Measurements from ENCODE around the gene IL17C. TPM values are rescaled to one million over a fixed set of nuclear protein-coding genes. Genes with fewer than 3 reads are reported as not detected.
"Not testable (repeated sequence)": the region's sequence is repeated elsewhere in the genome, so short reads cannot be mapped to it uniquely, and the experiment has no call there.

IL17C gene
- total RNA-seq, 2 experiments from 2014 or later, result 0.18 TPM; not detected in 1

DNA sequence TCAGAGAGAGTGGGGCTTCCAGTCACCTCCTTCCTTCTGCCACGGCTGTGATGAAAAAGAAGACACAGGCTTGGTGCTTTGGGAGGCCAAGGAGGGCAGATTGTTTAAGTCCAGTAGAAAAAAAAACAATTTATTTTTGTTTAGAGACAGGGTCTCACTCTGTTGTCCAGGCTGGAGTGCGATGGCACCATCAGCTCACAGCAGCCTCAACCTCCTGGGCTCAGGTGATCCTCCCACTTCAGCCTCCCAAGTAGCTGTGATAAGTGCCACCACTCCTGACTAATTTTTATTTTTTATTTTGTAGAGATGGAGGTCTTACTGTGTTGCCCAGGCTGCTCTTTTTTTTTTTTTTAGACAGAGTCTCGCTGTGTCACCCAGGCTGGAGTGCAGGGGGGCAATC is 27.2 kb downstream of the IL17C start:
- Mint-ChIP-seq H3K4me1 (peaks cover 14% of the 10 kb centered on the region), H3K36me3 (ENCODE audit: low read depth) (peaks cover 2% of the 10 kb centered on the region), H3K27ac (no peak overlapping the region), H3K9me3 (ENCODE audit: low read depth) (no peaks in the 10 kb centered on the region), H3K4me3 (no peak overlapping the region), H3K27me3 (no peaks in the 10 kb centered on the region)
- no peak for DNase-seq
- POLR2A ChIA-PET, result no interaction called here
- CTCF ChIA-PET, result interaction anchor here (1.3 to 1.6 kb wide), 3 partner anchors 15 to 72 kb away, joined by 4 to 5 read pairs (median 5); no protein-coding TSS in a partner anchor
- intact Hi-C loops (cut with DNase I, micrococcal nuclease), result no loop called here
- no peak for ATAC-seq

DNA sequence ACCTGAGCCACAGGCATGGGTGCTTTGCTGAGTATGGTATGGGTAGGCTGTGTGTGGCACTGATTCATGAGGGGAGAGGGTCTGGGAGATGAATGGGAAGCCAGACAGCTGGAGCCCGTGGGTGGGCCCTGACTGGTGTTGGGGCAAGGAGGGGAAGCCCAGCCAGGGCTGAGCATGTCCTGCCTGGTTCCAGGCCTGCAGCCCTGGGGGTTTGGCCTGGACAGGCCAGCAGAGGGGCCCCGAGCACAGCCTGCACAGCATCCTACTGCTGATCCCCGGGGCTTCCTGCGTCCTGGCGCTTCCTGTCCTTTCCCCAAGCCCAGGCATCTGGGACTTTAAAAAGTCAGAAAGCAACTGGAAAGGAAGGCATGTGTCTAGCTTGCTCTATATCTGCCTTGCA is 29.1 kb downstream of the IL17C start:
- ATAC-seq, result no peak
- H3K36me3 Mint-ChIP-seq (ENCODE audit: low read depth), result peaks cover 2% of the 10 kb centered on the region
- ChIA-PET POLR2A (no interaction called here), CTCF (interaction anchor here (0.8 kb wide), 1 partner anchor 18 kb away, joined by 3 read pairs; no protein-coding TSS in a partner anchor)
- no peak overlapping the region for H3K27ac Mint-ChIP-seq
- no peaks in the 10 kb centered on the region for H3K27me3 Mint-ChIP-seq
- intact Hi-C loops (cut with DNase I, micrococcal nuclease), result no loop called here
- no peak for DNase-seq
- no peak overlapping the region for H3K4me3 Mint-ChIP-seq
- H3K9me3 Mint-ChIP-seq (ENCODE audit: low read depth), result no peaks in the 10 kb centered on the region
- H3K4me1 Mint-ChIP-seq, result peaks cover 3% of the 10 kb centered on the region

DNA sequence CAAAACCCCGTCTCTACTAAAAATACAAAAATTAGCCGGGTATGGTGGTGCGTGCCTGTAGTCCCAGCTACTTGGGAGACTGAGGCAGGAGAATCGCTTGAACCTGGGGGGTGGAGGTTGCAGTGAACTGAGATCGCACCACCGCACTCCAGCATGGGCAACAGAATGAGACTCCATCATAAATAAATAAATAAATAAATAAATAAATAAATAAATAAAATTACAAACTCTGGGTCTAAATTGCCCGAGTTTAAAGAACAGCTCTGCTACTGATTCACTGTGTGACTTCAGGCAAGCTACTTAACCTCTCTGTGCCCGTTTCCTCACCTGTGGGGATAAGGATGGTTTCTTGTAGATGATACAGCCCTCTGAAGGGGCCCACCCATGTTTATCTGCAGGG is 31.1 kb downstream of the IL17C start:
- H3K27me3 Mint-ChIP-seq; ATAC-seq; DNase-seq; H3K27ac Mint-ChIP-seq; H3K4me3 Mint-ChIP-seq; intact Hi-C loops (cut with DNase I, micrococcal nuclease); H3K9me3 Mint-ChIP-seq (ENCODE audit: low read depth); H3K36me3 Mint-ChIP-seq (ENCODE audit: low read depth); POLR2A ChIA-PET; H3K4me1 Mint-ChIP-seq: not testable (repeated sequence)
- CTCF ChIA-PET, result interaction anchor here (0.6 to 2.7 kb wide), 2 partner anchors 11 to 17 kb away, joined by 3 to 8 read pairs; no protein-coding TSS in a partner anchor

DNA sequence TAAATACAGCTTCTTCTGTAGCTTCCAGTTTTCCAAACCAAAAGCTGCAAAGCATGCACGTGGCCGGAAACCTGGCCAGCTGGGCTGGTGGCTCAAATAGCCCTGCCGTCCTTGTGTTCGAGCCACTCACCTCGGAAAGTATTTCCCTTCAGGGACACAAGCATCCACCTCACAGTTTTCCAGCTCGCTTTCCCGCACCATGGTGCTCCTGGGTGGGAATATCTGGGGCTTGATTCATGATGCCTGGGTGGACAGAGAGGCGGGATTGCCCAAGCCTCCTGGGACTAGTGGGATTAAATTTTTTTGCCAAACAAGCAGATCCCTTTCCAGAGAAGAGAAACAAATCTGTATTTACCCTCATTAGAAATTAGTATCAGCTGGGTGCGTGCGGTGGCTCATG is 31.6 kb downstream of the IL17C start:
- intact Hi-C loops (cut with DNase I, micrococcal nuclease), result no loop called here
- H3K4me3 Mint-ChIP-seq, result no peak overlapping the region
- ChIA-PET POLR2A (no interaction called here), CTCF (interaction anchor here (0.6 to 2.7 kb wide), 2 partner anchors 10 to 18 kb away, joined by 3 to 8 read pairs; no protein-coding TSS in a partner anchor)
- H3K36me3 Mint-ChIP-seq (ENCODE audit: low read depth), result peaks cover 2% of the 10 kb centered on the region
- H3K27me3 Mint-ChIP-seq, result no peaks in the 10 kb centered on the region
- DNase-seq (no peak), ATAC-seq (no peak)
- no peaks in the 10 kb centered on the region for H3K4me1 Mint-ChIP-seq
- H3K9me3 Mint-ChIP-seq (ENCODE audit: low read depth), result no peaks in the 10 kb centered on the region
- no peak overlapping the region for H3K27ac Mint-ChIP-seq

DNA sequence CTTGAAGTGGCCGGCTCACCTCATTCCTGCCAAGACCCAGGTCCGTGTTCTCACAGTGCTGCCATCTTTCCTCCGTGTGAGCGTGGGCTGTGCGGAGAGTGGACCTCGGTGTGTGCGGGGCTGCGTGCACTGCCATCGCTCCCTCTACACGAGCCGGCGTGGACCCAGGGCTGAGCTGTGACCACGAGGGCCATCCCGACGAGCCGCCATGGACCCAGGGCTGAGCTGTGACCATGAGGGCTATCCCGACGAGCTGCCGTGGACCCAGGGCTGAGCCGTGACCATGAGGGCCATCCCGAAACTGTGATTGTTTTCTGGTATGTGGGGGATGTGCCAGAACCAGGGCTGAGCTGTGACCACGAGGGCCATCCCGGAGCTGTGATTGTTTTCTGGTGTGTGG is 33.4 kb downstream of the IL17C start:
- no peaks in the 10 kb centered on the region for H3K27me3 Mint-ChIP-seq
- H3K36me3 Mint-ChIP-seq (ENCODE audit: low read depth), result peaks cover 2% of the 10 kb centered on the region
- H3K4me3 Mint-ChIP-seq, result no peak overlapping the region
- CTCF ChIA-PET, result interaction anchor here (2.7 kb wide), 1 partner anchor 8 kb away, joined by 8 read pairs; no protein-coding TSS in a partner anchor
- ATAC-seq, result no peak
- no peaks in the 10 kb centered on the region for H3K4me1 Mint-ChIP-seq
- no peak for DNase-seq
- intact Hi-C loops (cut with DNase I, micrococcal nuclease), result no loop called here
- no peaks in the 10 kb centered on the region for H3K9me3 Mint-ChIP-seq (ENCODE audit: low read depth)
- no peak overlapping the region for H3K27ac Mint-ChIP-seq
- POLR2A ChIA-PET, result no interaction called here

DNA sequence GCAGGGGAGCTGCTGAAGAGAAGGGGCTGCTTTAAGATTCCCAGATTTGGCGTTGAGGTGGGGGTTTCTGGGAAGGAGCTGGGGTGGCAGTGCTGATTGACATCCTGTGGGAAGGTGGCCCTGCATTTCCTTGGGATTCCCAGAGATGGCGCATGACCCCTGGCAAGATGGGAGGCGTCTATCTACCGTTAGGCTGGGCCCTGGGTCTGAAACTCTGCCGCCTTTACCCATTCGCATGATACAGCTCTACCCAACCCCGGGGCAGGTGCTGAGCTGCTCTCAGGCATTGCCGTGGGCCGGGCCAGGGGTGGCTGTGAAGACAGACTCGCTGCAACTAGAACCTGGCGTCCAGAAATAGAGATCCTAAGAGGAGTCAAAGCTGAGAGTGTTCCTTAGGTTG is 34.4 kb downstream of the IL17C start:
- peaks cover 2% of the 10 kb centered on the region for H3K36me3 Mint-ChIP-seq (ENCODE audit: low read depth)

DNA sequence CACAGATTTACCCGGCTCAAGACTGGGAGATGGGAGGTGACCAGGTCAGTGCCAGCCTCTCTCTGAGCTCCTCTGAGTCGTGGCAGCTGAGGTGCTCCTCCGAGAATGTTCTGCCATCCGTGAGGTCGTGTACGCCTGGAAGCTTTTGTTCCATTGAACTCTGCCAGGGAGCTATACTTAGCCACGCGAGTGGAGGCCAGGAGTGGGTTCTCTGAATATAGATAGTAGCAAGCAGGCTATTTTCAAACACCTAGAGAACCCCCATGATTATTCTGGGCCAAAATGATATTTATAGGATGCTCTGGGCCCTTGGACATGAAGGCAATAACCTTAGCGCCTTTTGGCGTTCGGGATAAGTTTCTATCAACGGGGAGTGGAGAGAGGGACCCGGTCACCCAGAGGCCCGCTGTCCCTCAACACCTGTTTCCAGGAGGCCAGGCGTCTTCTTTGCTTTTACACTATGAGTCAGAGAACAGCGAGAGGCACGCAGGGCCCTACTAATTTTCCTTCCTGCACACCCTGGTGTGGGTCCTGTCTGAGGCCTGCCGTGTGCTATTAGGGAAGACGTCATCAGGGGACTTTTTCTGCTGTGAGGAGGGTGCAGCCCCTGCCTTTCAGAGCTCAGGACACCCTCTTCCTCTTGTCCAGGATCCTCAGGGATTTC is 35.5 kb downstream of the IL17C start:
- Mint-ChIP-seq H3K4me3 (no peak overlapping the region), H3K27ac (no peak overlapping the region), H3K36me3 (ENCODE audit: low read depth) (no peaks in the 10 kb centered on the region), H3K27me3 (no peaks in the 10 kb centered on the region), H3K9me3 (ENCODE audit: low read depth) (no peaks in the 10 kb centered on the region), H3K4me1 (no peaks in the 10 kb centered on the region)
- ATAC-seq (no peak), DNase-seq (no peak)
- intact Hi-C loops (cut with DNase I, micrococcal nuclease), result no loop called here
- ChIA-PET POLR2A (no interaction called here), CTCF (interaction anchor here (1.0 to 1.5 kb wide), 2 partner anchors 8 to 11 kb away, joined by 3 read pairs; no protein-coding TSS in a partner anchor)

More for the DNA sequence above, 34.4 kb downstream of the IL17C start:
- no peaks in the 10 kb centered on the region for H3K27me3 Mint-ChIP-seq
- no peaks in the 10 kb centered on the region for H3K4me1 Mint-ChIP-seq
- no peak for ATAC-seq
- no peaks in the 10 kb centered on the region for H3K9me3 Mint-ChIP-seq (ENCODE audit: low read depth)
- POLR2A ChIA-PET, result no interaction called here
- CTCF ChIA-PET, result interaction anchor here (0.5 to 1.5 kb wide), 3 partner anchors 9 to 45 kb away, joined by 3 read pairs; no protein-coding TSS in a partner anchor
- intact Hi-C loops (cut with DNase I, micrococcal nuclease), result no loop called here
- no peak overlapping the region for H3K4me3 Mint-ChIP-seq
- no peak overlapping the region for H3K27ac Mint-ChIP-seq
- DNase-seq, result no peak

DNA sequence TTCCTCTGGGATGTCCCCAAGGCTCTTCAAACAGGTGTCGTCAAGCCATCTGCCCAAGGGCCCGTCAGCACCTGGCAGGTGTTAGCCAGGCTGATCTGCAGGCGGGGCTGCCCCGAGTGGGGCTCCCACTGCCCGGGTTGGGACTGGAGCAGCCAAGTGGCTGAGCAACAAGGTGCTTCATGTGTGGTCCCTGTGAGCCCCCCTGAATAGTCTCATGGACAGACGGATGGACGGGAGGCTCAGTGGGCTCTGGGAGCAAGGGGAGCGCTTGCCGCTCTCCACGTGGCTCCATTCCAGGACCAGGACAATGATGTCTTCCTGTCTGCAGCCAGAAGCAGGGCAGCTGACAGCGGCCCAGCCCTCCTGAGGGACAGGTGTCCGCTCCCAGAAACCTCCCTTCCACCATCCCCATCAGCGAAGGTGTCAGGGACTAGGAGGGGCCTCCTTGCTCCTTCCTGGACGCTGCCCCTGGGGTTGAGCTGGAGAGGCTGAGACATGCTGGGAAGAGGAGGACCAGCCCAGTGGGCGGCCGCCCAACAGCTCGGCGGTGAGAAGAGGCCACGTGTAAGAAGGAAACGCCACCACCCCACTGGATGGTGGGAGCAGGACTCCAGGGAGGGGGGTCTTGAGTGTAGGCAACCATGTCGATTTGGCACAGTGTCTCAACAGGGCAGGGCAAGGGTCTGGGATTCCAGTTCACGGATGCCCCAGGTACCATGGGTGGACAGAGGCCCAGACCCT is 38.3 kb downstream of the IL17C start:
- no peak for DNase-seq
- intact Hi-C loops (cut with DNase I, micrococcal nuclease), result no loop called here
- H3K4me1 Mint-ChIP-seq, result peaks cover 10% of the 10 kb centered on the region
- peaks cover 3% of the 10 kb centered on the region for H3K36me3 Mint-ChIP-seq (ENCODE audit: low read depth)
- no peak overlapping the region for H3K4me3 Mint-ChIP-seq
- H3K9me3 Mint-ChIP-seq (ENCODE audit: low read depth), result no peaks in the 10 kb centered on the region
- ChIA-PET POLR2A (no interaction called here), CTCF (interaction anchor here (0.6 kb wide), 1 partner anchor 10 kb away, joined by 3 read pairs; no protein-coding TSS in a partner anchor)
- H3K27me3 Mint-ChIP-seq, result no peaks in the 10 kb centered on the region
- H3K27ac Mint-ChIP-seq, result no peak overlapping the region
- ATAC-seq, result no peak

DNA sequence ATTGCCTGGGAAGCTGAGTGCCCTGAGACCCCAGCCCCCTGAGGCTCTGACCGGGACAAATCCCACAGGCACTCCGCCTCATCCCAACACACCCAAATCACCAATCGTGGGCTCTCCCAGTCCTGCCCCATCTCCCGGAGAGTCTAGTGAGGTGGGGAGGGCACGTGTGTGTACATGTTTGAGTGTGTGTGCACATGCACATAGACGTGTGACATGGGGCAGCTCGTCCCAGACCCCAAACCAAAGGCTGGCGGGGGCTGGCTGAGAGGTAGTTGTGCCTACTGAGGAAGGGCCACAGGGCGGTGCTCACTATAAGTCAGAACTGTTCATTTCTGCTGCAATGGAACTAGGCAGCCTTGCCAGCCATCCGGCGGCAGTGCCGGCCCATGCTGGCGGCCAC is 39.3 kb downstream of the IL17C start:
- CTCF ChIA-PET, result no interaction called here
- H3K4me3 Mint-ChIP-seq, result no peak overlapping the region
- no peaks in the 10 kb centered on the region for H3K27me3 Mint-ChIP-seq
- POLR2A ChIA-PET, result interaction anchor here (0.6 kb wide), 1 partner anchor 74 kb away, joined by 12 read pairs; no protein-coding TSS in a partner anchor
- no peaks in the 10 kb centered on the region for H3K9me3 Mint-ChIP-seq (ENCODE audit: low read depth)
- H3K36me3 Mint-ChIP-seq (ENCODE audit: low read depth), result peaks cover 3% of the 10 kb centered on the region
- H3K27ac Mint-ChIP-seq, result no peak overlapping the region
- intact Hi-C loops (cut with DNase I, micrococcal nuclease), result no loop called here
- H3K4me1 Mint-ChIP-seq, result peaks cover 19% of the 10 kb centered on the region
- DNase-seq, result no peak
- ATAC-seq, result no peak

DNA sequence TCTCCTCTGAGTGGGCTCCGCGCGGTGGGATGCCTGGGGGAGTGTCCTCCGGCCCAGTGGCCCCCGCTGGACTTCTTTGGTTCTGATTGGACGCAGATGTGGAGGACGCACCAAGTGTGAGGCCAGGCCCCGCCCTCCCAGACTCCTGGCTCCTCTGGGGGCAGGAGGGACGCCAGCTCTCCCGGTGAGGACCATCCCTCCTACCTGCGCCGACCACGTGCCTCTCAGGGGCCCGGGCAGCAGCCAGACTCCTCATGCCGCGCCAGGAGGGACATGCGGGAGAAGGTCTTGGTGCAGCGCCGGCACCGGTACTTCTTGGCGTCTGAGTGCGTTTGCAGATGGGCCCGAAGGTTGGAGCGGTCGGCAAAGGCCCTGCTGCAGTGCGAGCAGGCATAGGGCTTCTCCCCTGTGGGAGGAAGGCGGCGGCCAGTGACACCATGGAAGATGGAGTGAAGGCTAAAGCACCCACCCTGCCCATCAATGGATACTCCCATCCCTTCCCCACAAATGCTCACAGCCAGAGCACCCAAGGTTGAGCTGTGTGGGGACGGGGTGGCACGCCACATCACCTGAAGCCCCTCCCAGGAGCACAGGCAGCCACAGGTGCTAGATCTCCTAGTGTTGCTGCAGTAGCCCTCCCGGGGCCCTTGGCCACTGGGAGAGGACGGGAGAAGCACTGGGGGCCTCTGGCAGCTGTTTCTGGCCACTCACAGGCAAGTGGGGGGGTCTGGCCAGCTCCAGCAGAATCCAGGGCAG is 40.0 kb downstream of the IL17C start:
- DNase-seq, result no peak
- H3K27ac Mint-ChIP-seq, result no peak overlapping the region
- no peak for ATAC-seq
- ChIA-PET CTCF (no interaction called here), POLR2A (interaction anchor here (0.6 kb wide), 1 partner anchor 75 kb away, joined by 12 read pairs; no protein-coding TSS in a partner anchor)
- H3K4me3 Mint-ChIP-seq, result no peak overlapping the region
- H3K4me1 Mint-ChIP-seq, result peaks cover 21% of the 10 kb centered on the region
- intact Hi-C loops (cut with DNase I, micrococcal nuclease), result no loop called here
- H3K9me3 Mint-ChIP-seq (ENCODE audit: low read depth), result no peaks in the 10 kb centered on the region
- no peaks in the 10 kb centered on the region for H3K27me3 Mint-ChIP-seq
- peaks cover 3% of the 10 kb centered on the region for H3K36me3 Mint-ChIP-seq (ENCODE audit: low read depth)

DNA sequence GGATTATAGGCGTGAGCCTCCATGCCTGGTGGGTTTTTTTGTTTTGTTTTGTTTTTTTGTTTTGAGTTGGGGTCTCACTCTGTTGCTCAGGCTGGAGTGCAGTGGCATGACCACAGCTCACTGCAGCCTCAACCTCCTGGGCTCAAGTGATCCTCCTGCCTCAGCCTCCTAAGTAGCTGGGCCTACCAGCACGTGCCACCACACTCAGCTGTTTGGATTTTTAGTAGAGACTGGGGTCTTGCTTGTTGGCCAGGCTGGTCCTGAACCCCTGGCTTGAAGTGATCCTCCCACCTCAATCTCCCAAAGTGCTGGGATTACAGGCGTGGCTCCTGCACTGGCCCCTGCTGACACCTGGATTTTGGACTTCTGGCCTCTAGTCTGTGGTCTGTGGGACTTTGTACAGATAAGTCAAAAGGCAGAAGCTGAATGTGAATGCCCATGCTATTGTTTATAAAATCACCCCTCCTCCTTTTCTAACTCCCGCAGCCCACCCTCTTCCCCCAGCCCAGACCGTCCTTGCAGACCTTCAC is 42.2 kb downstream of the IL17C start:
- peaks cover 40% of the 10 kb centered on the region for H3K4me1 Mint-ChIP-seq
- H3K9me3 Mint-ChIP-seq (ENCODE audit: low read depth), result no peaks in the 10 kb centered on the region
- H3K36me3 Mint-ChIP-seq (ENCODE audit: low read depth), result peaks cover 3% of the 10 kb centered on the region
- no peaks in the 10 kb centered on the region for H3K27me3 Mint-ChIP-seq
- H3K27ac Mint-ChIP-seq, result peak overlapping the region; percentile 91
- DNase-seq (no peak), ATAC-seq (no peak)
- intact Hi-C loops (cut with DNase I, micrococcal nuclease), result loop anchor here in 1 of 2 experiments (1.0 kb wide), 3 partner anchors 17 to 29 kb away; partner anchors contain the start of genes CTU2, CYBA, MVD and RNF166
- CTCF ChIA-PET, result interaction anchor here (0.6 to 2.2 kb wide), 6 partner anchors 10 to 713 kb away, joined by 3 to 8 read pairs (median 4); partner anchors contain the start of genes IL17C and MVD
- POLR2A ChIA-PET, result interaction anchor here (0.6 kb wide), 1 partner anchor 12 kb away, joined by 3 read pairs; no protein-coding TSS in a partner anchor
- no peak overlapping the region for H3K4me3 Mint-ChIP-seq
